DND-41 (cell line): ENCODE data around the gene CCL4.

Source experiments
- EZH2 ChIP-seq: IDR thresholded peaks from 3 replicates; pipeline ENCODE4 v1.6.1; 2012; ENCODE audit warnings: borderline replicate concordance, low read depth, mild to moderate bottlenecking, moderate library complexity, low read length, inconsistent platforms; ENCODE audit not compliant: severe bottlenecking
- TF ChIP-seq, protein P1 (sequence below): IDR thresholded peaks from 2 replicates; pipeline ENCODE4 v1.5.1; 2012; ENCODE audit warnings: borderline replicate concordance, low read length, moderate library complexity, mild to moderate bottlenecking; ENCODE audit not compliant: poor library complexity, severe bottlenecking; ENCODE audit errors: extremely low read depth

DNA sequence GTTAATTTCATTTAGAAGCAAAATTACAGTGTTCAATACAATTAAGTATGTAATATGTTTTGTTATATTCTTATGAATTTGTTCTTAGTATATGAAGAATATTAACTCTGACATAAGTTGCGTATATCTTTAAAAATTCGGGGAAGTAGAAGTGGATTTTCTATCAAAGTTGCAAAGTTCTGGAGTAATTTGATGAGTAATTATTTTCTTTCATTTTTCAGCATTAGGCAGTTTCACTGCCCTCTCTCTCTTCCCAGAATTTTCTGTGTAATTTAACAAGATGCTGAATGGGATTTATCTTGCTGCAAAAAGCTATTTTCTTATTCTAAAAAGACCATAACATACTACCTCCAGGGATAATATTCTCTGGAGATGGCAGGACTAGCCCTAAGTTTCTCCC lies 48.5 kb upstream of the CCL4 start:
- TF ChIP-seq, protein P1, sequence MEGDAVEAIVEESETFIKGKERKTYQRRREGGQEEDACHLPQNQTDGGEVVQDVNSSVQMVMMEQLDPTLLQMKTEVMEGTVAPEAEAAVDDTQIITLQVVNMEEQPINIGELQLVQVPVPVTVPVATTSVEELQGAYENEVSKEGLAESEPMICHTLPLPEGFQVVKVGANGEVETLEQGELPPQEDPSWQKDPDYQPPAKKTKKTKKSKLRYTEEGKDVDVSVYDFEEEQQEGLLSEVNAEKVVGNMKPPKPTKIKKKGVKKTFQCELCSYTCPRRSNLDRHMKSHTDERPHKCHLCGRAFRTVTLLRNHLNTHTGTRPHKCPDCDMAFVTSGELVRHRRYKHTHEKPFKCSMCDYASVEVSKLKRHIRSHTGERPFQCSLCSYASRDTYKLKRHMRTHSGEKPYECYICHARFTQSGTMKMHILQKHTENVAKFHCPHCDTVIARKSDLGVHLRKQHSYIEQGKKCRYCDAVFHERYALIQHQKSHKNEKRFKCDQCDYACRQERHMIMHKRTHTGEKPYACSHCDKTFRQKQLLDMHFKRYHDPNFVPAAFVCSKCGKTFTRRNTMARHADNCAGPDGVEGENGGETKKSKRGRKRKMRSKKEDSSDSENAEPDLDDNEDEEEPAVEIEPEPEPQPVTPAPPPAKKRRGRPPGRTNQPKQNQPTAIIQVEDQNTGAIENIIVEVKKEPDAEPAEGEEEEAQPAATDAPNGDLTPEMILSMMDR: no peak
- no peak for TF ChIP-seq EZH2
